Measurements from ENCODE around the gene SLC31A2.
"Not testable (repeated sequence)": the region's sequence is repeated elsewhere in the genome, so short reads cannot be mapped to it uniquely, and the experiment has no call there.

SLC31A2 gene, protein sequence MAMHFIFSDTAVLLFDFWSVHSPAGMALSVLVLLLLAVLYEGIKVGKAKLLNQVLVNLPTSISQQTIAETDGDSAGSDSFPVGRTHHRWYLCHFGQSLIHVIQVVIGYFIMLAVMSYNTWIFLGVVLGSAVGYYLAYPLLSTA

DNA sequence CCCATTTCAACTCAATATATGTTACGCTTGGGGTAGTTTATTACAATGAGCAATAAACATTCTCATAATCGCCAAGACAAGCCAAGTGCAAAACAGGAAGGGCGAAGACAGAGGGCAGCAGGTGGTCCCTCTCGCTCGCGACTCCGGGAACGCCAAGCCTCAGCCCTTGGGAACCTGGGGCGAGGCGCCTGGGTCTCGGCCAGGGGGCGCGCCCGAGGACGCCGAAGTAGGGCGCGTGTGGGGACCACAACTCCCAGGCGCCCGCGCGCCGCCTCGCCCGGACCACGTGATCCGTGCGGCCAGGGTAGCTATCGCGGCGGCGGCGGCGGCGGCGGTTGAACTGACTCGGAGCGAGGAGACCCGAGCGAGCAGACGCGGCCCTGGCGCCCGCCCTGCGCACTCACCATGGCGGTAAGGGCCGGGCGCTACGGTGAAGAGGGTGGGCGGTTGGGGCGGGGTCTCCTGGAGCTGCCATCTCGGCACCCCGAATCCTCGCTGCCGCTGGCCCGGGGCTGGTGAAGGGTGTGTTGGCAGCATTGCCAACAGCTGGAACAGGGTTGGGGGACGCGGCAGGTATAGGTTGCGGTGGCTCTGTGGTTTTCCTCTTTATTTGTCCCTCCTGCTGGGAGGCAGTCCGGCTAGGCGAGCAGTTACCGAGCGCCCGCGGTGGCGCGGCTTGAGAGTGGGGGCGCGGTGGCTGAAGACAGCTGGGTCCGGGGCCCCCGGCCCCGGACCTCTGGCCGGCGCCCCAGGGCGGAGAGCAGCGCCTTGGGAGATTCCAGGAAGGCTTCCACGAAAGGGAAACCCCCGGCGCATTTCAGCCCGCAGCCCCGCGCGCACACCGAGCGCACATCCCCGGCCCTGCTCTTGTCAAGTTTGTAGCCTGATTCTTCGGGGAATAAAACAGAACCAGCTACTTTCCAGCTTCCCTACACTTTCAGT is at the start of gene SLC31A2:
TSS of gene SLC31A2 (plus strand) at position 338 of the 942 bp plus-strand sequence. CDS start at position 406, 68 bp downstream.
- DNase-seq (ENCODE audit: low read depth) = peak; percentile 81

DNA sequence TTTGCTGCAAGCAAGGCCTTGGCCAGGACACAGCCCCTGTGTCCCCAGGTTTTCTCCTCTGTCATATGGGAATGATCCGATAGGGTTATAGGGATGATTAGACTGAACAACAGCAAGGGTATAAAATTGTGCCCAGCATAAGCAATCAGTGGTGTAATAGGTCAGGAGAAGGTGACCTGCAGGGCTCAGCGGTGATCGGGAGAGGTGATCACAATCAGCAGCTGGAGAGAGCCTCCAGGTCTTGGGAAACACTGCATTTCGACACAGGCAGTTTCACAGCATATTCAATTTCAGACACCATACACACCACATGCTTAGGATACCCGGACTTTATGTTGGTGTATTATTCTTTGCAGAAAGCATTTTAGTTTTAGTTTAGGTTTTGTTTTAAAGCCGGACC is 45.5 kb upstream of the SLC31A2 start:
- DNase-seq (ENCODE audit: low read depth) = not testable (repeated sequence)

DNA sequence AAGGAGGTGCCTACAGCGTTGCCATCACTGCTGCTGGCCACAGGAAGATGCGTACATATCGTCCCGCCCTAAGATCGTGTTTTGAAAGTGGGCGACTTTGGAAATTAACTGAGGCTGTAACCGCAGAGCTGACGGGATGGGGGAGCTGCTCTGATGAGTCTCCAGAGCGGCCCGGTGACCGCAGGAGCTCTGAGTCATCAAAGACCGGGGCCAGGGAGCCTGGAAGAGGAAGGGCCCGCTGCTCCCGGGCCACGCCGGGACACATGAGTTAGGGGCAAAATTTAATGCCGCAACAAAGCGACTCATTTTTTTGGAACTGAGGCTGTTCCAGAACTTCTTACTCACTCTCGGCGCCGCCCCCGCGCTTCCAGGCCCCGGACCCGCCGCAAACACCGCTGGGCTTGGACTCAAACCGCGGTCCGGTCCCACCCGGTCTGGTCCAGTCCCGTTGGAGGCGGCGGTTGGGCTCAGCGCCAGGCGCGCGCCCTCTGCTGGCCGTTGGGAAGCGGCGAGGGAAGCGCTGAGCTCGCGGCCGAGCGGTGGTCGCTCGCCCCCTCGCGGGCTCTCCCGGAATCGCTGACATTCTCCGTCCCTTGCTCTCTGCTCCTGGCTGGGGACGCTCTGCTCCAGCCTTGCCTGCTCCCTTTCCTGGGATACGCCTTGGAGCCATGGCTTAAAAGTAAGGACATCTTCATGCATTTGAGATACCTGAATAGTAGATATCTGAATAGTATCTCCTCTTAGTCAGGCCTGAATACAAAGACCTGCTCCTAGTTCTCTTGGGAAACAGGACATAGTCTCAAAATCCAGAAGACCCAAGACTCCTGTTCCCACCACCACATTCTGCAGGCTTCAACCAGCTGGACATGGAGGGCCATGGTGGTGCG is 39.5 kb upstream of the SLC31A2 start:
- peak; percentile 19 for DNase-seq (ENCODE audit: low read depth)

DNA sequence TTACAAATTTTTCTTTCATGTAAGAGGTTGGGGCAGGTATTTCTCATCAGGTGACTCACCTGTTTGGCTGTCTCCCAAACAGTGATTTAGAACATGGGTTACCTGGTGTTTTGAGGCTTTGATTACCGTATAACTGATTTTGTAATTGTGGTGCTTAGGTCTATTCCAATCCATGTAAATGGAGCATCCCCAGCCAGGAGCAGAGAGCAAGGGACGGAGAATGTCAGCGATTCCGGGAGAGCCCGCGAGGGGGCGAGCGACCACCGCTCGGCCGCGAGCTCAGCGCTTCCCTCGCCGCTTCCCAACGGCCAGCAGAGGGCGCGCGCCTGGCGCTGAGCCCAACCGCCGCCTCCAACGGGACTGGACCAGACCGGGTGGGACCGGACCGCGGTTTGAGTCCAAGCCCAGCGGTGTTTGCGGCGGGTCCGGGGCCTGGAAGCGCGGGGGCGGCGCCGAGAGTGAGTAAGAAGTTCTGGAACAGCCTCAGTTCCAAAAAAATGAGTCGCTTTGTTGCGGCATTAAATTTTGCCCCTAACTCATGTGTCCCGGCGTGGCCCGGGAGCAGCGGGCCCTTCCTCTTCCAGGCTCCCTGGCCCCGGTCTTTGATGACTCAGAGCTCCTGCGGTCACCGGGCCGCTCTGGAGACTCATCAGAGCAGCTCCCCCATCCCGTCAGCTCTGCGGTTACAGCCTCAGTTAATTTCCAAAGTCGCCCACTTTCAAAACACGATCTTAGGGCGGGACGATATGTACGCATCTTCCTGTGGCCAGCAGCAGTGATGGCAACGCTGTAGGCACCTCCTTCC is 37.9 kb upstream of the SLC31A2 start:
- not testable (repeated sequence) for DNase-seq (ENCODE audit: low read depth)

DNA sequence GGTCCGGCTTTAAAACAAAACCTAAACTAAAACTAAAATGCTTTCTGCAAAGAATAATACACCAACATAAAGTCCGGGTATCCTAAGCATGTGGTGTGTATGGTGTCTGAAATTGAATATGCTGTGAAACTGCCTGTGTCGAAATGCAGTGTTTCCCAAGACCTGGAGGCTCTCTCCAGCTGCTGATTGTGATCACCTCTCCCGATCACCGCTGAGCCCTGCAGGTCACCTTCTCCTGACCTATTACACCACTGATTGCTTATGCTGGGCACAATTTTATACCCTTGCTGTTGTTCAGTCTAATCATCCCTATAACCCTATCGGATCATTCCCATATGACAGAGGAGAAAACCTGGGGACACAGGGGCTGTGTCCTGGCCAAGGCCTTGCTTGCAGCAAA is 32.0 kb upstream of the SLC31A2 start:
- DNase-seq (ENCODE audit: low read depth) = not testable (repeated sequence)

DNA sequence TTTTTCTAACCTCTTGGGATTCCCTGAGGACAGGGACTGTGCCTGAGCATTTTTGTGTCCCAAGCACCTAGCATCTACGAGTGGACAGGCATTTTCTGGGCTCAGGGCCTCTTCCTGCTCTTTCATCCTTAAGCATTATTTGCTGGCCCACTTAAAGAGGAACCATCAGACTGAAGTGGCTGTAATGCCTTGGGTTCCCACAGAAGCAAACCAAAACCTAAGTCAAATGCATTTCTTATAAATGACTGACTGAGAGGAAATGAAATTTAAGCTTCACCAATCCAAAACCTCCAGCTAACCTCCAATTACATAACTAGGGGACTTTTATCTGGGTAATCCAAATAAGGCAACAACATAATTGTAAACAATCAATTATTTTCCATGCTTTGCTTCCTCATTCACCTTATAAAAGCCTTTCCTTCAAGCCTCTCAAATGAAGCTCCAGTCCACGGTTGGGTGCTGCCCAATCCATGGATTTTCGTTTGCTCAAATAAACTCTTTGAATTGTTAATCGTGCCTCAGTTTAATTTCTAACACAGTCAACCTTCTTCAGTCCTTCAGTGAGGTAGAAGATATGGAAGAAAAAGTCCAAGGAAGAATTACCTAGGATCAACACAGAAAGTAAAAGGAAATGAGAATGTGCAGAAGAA is 25.3 kb upstream of the SLC31A2 start:
- no peak for DNase-seq (ENCODE audit: low read depth)

DNA sequence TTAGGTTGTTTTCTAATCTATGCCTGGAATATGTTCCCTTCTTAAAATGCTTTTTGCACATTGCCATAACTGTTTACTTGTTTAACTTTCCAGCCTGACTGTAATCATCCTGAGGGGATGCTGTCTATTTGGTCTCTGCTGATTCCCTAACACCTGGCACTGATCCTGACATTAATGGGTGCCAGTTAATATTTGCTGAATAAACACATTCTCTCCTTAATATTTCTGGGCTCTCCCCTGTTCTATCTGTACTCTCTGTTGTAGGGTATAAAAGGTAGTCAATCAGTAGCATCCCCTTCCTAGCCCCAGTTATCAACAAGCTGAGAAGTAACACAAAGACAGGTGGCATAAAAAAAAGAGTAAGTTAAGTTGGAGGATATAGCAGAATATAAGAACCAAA is 21.3 kb upstream of the SLC31A2 start:
- DNase-seq (ENCODE audit: low read depth) = no peak

DNA sequence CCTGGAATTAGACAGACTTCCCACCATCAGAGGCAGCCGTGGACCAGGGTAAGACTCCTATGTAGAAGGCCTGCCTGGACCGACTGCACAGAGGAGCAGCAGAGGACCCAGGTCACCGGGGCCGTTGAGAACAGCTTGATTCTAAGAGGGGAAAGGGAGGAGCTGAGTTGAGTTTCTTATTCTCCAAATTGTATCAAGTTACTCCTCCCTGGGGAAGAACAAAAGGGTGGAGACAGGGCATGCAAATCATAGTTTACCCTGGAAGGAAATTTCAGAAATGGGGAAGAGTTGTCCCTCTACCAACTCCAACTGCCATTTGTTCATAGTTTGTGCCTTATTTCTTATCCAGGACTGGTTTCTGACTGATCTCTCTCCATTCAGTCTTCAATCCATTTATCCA is 20.9 kb upstream of the SLC31A2 start:
- DNase-seq (ENCODE audit: low read depth) = no peak

DNA sequence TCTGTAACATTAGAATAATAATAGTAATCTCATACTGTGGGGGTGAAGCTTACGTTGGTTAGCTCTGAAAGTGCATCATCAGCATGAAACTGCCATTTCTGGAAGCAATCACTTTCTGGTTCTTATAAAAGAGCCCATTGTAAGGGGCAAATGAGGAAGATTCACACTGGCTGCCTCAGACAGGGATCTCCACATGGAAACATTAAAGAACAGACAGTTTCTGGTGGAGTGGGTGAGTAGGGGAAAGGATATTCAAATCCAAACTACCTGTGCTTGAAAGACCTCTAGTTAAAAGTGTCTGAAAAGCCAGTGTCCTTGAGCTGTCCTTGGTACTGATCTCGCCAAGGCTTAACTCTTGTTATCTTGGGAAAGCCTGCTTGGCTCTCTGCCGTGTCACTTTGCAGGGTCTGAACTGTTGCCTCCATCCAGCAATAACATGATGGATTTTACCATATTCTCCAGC is 19.1 kb upstream of the SLC31A2 start:
- peak; percentile 46 for DNase-seq (ENCODE audit: low read depth)

DNA sequence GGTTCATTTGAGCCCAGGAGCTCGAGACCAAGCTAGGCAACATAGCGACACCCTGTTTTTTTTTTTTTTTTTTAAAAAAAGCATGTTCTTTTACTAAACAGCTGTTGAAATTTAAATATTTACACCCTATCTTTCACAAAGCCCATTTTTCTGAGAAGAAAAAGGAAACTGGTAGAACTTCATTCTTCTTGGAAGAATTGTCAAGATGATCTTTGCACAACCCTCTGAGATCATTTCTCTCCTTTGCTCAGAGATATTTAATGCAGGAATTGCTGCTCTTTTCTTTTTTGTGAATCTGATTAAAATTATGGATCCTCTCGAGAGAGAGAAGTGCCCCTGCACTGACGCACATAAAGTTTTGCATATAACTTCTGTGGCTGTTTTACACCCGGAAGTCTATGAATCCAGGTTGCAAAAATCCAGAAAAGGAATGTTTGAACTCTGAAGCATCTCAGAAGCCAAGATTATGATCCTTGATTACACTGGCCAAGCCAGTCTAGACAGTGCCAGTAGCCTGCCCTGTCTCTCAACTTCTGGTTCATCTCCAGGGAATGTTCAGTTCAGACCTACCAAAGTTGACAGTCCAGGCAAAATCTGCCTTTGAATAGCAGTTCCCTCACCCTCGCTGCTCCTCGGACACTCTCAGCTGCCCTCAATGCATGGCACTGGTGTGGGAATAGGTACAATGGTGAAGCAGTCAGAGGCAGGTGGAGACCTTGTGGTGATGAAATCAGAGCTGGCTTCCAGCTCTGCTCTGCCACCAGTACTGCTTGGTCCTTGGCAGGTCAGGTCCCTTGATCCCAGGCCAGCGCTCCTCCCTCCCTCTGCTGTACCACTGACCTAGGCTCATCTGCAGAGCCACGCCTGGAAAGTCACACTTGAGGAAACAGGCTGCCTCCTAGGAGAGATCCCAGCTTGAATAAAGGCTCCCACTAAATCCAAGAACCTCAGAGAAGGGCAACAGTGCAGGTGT is 13.3 kb upstream of the SLC31A2 start:
- DNase-seq (ENCODE audit: low read depth) = no peak

DNA sequence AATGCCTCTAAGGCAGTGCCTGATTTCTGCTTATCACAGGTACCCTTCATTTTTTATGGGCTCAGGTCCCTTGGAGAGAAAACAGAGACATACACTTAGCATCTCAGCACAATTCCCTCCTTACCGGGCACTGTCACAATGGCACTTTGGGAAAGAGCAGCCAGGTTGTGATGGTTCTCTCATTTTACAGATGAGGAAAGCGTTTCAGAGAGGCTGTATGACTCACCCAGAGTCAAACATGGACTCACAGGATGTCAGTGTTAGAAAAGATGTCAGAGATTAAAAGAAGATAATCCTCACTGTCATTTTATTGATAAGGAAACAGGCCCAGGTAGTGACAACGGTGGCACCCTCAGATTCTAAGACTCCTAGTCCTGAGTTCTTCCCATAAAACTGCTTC is 12.0 kb upstream of the SLC31A2 start:
- DNase-seq (ENCODE audit: low read depth) = no peak

DNA sequence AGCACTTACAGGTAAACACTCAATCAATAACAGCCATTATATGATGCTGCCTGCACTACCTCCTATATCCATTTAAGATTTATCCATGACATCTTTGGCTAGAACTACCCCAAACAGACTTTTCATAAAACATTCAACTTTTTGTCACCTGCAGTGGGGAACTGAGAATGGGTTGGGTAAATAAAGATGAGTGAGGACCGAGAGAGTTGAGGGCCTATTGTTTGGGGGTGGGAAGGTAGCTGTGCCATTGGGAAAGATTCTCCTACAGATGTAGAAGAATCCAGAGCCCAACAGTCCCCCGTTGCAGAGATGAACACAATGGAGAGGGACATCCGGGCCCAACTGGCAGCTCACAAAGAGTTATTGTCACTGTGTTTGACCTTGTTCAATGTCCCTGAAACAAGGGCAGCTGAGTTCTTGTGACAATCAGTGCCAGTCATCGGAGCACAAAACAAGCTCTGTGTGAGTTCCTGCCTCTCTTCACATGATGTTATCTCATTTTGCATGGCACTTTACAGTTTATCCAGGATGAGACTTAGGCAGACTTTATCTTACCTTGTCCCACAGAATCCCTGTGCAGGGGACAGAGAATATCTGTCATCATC is 11.5 kb upstream of the SLC31A2 start:
- DNase-seq (ENCODE audit: low read depth) = no peak

DNA sequence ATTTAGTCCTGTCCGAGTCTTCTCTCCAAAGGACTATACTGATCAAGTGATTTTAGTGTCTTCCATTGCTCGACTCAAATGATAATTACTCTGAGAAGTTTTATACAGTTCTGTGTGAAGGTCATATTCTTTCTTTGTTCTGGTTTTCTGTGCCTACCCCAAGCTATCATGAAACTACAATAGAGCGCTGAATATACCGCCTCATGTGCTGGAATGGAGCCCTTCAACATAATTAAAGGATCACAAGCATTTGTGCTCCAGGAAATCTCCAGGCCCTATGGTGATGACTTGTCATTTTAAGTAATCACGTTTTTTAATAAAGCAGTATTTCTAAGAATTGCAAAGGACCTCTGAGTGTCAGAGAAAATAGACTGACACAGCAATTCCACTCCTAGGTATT is 10.9 kb upstream of the SLC31A2 start:
- DNase-seq (ENCODE audit: low read depth) = no peak

DNA sequence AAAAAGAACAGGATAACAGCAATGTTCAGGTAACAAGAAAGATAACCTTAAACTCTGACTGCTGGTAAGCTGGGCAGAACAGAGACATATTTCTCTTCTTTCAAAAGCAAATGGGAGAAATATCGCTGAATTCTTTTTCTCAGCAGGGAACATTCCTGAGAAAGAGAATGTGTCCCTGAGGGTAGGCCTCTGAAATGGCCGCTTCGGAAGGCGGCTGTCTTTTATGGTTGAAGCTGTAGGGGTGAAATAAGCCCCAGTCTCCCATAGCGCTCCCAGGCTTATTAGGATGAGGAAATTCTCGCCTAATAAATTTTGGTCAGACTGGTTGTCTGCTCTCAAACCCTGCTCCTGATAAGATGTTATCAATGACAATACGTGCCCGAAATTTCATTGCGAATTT is 9.9 kb upstream of the SLC31A2 start:
- DNase-seq (ENCODE audit: low read depth) = not testable (repeated sequence)

DNA sequence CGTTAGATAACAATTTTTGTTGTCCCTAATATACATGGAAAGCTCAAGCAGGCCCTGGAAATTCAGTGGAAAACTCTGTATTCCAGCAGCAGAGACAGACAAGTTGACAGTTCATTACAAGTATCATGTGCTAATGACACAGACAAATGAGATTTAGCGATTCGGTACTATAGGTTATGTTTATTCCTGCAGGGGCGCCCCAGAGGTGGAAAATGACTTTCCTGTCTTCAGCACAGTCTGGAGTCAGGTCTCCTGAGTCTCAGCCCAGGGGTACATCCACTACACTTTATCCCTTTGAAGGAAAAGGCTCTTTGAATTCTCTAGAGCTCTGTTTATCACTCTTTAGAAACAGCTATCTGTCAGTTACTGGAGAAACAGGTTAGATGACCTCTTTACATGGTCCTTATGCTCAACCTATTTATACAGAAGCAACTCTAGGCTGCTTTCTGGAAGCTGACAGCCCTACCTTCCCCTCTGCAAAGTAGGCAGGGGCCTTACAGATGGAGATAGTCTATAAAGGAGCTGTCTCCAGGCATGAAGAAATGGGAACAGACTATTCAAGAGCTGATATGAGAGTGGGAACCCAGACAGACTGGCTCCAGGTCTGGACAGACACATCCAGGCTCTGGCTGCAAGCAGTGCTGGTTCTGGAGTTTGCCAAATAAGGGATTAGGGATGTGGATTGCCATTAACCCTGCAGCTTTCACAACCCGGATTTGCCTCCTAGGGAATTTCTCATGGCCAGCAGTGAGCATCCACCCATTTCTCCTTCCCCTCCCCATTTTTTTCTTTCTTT is 7.2 kb upstream of the SLC31A2 start:
- no peak for DNase-seq (ENCODE audit: low read depth)

DNA sequence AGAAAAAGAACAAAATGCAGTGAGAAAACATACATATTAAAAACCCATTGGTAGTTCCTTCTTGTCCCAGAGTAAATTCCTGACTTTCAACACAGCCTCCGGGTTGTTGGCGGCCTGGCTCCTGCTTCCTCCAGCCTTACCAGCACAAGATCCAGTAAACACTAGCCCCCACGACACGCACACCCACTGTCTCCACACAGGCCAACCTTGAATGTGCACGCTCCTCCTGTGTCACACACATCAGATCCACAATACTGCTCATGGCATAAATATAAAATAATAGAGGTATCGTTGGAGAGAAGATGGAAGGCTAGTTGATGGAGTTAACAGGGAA is 2.5 kb upstream of the SLC31A2 start:
- no peak for DNase-seq (ENCODE audit: low read depth)

DNA sequence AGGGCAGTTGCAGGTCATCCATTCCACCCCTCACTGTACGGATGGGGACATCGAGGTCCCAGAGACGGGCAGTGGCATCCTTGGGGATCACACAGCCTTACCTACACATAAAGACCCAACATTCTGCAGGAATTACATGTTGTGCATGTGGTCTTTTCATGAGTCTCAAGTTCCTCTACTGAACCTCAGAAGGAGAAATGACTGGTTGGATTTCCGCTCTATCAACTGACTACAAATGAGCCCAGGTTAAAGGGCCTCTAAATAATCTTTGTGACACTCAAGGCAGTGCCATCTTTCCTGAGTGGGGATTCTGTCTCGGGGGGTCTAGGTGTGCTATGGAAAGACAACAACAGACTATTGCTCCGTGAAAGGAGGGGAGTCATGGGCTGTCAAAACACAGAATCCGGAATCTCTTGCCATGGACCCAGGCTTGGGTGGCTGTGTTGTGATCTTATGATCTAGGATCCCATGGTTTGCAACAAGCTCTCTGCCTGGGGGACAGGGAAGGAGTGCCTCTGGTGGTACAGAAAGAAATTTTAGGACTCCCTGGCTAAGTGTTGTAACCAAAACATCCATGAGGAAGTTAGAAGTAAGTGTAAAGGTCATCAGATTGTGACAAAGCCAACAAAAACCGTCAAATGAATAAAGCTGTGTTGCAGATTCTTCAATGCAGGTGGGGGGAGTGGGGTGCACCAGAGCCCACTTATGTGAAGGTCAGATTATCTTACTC is 1.9 kb upstream of the SLC31A2 start:
- DNase-seq (ENCODE audit: low read depth) = no peak

DNA sequence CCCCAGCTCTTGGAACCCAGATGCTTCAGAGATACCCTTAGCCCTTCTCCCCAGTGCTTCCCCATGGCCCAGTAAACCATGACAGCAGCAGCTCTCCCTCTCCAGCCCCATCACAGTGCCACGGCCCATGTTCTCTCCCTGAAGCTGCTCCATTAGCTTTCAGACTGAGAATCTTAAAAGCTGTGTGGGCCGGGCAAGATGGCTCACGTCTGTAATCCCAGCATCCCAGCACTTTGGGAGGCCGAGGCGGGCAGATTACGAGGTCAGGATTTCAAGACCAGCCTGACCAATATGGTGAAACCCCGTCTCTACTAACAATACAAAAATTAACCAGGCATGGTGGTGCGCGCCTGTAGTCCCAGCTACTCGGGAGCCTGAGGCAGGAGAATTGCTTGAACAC is 1.2 kb upstream of the SLC31A2 start:
- not testable (repeated sequence) for DNase-seq (ENCODE audit: low read depth)
